Lower leg skin (tissue), 3 donors: ENCODE data around the gene RYR2.

Experiments used
- CTCF ChIP-seq, 3 donors: fragments of 450-650 bp; IDR thresholded peaks; one replicate each; pipeline ENCODE4 v1.5.1; 2016; ENCODE audit warnings: antibody characterized with exemption in 3 of 3, mild to moderate bottlenecking in 3 of 3, moderate library complexity in 2 of 3
- POLR2A ChIP-seq, 2 donors: fragments of 450-650 bp; IDR thresholded peaks; one replicate each; pipeline ENCODE4 v1.6.1; 2016 to 2017; ENCODE audit warnings: antibody characterized with exemption in 2 of 2, mild to moderate bottlenecking in 1 of 2, moderate library complexity in 1 of 2

- no peak for TF ChIP-seq CTCF (IDR thresholded peaks at IDR 0.05)
- TF ChIP-seq POLR2A (IDR thresholded peaks at IDR 0.05): no peak
These were observed 205.5 kb downstream of the RYR2 start for GRCh38 chr1:237247442-237247841.
